NB4 (cell line): ENCODE results near the gene ASB2.

Experiments
- DNase-seq: peaks from one replicate; pipeline ENCODE4 v3.0.0; 2010; ENCODE audit warnings: low read depth
- H3K4me3 ChIP-seq: one replicate; pipeline ENCODE4 v1.5.1; 2011; ENCODE audit warnings: mild to moderate bottlenecking, low read depth, low read length, moderate library complexity
- MAX ChIP-seq: IDR thresholded peaks from 2 replicates; pipeline ENCODE4 v1.6.1; 2011; ENCODE audit warnings: low read depth, low read length
- MYC ChIP-seq: IDR thresholded peaks from 2 replicates; pipeline ENCODE4 v1.6.1; 2011; ENCODE audit warnings: low read depth, low read length
- POLR2A ChIP-seq: IDR thresholded peaks from 2 replicates; pipeline ENCODE4 v1.6.1; 2011; ENCODE audit warnings: mild to moderate bottlenecking; ENCODE audit not compliant: insufficient read length; ENCODE audit errors: extremely low read depth
- TF ChIP-seq, protein P1 (sequence below): IDR thresholded peaks from one replicate; pipeline ENCODE4 v1.5.1; 2012; ENCODE audit warnings: low read depth, low read length

The ASB2 gene

DNA sequence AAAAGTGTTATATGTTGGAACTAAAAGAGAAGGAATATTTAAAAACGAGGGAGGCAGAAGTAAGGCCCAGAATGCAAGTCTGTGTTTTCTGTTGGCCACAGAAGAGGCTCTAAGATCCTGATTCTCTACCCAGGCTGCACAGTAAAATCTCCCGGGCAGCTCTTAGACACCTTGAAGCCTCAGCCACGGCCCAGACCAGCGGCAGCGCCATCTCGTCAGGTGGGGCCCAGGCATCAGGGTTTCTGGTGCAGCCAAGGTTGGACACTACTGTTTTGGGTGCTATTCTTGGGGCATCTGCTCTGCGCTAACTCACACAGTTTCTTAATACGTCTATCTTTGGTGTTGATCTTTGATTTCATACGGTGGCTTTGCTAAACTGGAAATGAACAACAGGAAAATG, 32.4 kb downstream of the ASB2 start:
- no peak overlapping the region for H3K4me3 ChIP-seq
- DNase-seq, result no peak
- TF ChIP-seq MAX, result no peak
- no peak for TF ChIP-seq POLR2A
- TF ChIP-seq MYC, result no peak
- TF ChIP-seq, protein P1, sequence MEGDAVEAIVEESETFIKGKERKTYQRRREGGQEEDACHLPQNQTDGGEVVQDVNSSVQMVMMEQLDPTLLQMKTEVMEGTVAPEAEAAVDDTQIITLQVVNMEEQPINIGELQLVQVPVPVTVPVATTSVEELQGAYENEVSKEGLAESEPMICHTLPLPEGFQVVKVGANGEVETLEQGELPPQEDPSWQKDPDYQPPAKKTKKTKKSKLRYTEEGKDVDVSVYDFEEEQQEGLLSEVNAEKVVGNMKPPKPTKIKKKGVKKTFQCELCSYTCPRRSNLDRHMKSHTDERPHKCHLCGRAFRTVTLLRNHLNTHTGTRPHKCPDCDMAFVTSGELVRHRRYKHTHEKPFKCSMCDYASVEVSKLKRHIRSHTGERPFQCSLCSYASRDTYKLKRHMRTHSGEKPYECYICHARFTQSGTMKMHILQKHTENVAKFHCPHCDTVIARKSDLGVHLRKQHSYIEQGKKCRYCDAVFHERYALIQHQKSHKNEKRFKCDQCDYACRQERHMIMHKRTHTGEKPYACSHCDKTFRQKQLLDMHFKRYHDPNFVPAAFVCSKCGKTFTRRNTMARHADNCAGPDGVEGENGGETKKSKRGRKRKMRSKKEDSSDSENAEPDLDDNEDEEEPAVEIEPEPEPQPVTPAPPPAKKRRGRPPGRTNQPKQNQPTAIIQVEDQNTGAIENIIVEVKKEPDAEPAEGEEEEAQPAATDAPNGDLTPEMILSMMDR, result no peak

- no peak for DNase-seq
- TF ChIP-seq POLR2A, result no peak
- no peak for TF ChIP-seq MYC
- TF ChIP-seq MAX, result no peak
- TF ChIP-seq, protein P1, result no peak
- no peak overlapping the region for H3K4me3 ChIP-seq
These were observed 33.3 kb downstream of the ASB2 start for GRCh38 chr14:93943052-93943451.

- no peak for DNase-seq
- H3K4me3 ChIP-seq, result no peak overlapping the region
- TF ChIP-seq MAX (no peak), MYC (no peak), POLR2A (no peak)
- TF ChIP-seq, protein P1, result no peak
These were observed 35.0 kb downstream of the ASB2 start for GRCh38 chr14:93941293-93941910.

GRCh38 chr14:93940437-93940836, 35.9 kb downstream of the ASB2 start:
- no peak for TF ChIP-seq MAX
- no peak for TF ChIP-seq POLR2A
- no peak for TF ChIP-seq MYC
- TF ChIP-seq, protein P1, result no peak
- no peak overlapping the region for H3K4me3 ChIP-seq
- no peak for DNase-seq

- TF ChIP-seq POLR2A (no peak), MYC (no peak), MAX (no peak)
- TF ChIP-seq, protein P1, result peak; percentile 37
- H3K4me3 ChIP-seq, result no peak overlapping the region
- DNase-seq, result peak; percentile 81
These were observed 36.8 kb downstream of the ASB2 start for GRCh38 chr14:93939304-93940229.
